Measurements from ENCODE around the gene MAST4.

GRCh38 chr5:66724349-66725139 lies 128.4 kb downstream of the MAST4 start:
- TF ChIP-seq POLR2A (IDR thresholded peaks at IDR 0.05; ENCODE audit: low read depth, low read length), result no peak
- no peak for TF ChIP-seq POLR2AphosphoS5 (IDR thresholded peaks at IDR 0.05; ENCODE audit: low read depth, low read length)

Measured in GM12892 (cell line).